ENCODE measurements around the gene INPP5J. TPM values are rescaled to one million over a fixed set of nuclear protein-coding genes. Genes with fewer than 3 reads are reported as not detected.

The INPP5J gene
- total and polyA plus RNA-seq, 2 experiments from 2014 or later: 19.8 to 26.0 TPM

GRCh38 chr22:31083377-31083768, 39.4 kb upstream of the INPP5J start:
- no peak for DNase-seq (ENCODE audit: low read depth in 1 of 2, low spot score in 1 of 2)
- Histone ChIP-seq H3K36me3 (no peaks in the 10 kb centered on the region), H3K27me3 (no peaks in the 10 kb centered on the region), H3K27ac (no peak overlapping the region), H3K9me3 (ENCODE audit: low read depth) (no peaks in the 10 kb centered on the region), H3K4me1 (ENCODE audit: low read depth) (no peaks in the 10 kb centered on the region), H3K4me3 (peak overlapping the region; percentile 37)
- TF ChIP-seq CTCF (IDR thresholded peaks at IDR 0.05; ENCODE audit: low read depth, low read length): no peak

GRCh38 chr22:31083923-31084810, 38.6 kb upstream of the INPP5J start:
- no peak for DNase-seq (ENCODE audit: low read depth in 1 of 2, low spot score in 1 of 2)
- no peaks in the 10 kb centered on the region for H3K27me3 ChIP-seq
- H3K4me1 ChIP-seq (ENCODE audit: low read depth): no peaks in the 10 kb centered on the region
- H3K36me3 ChIP-seq: no peaks in the 10 kb centered on the region
- peak overlapping the region; percentile 37 for H3K4me3 ChIP-seq
- no peaks in the 10 kb centered on the region for H3K9me3 ChIP-seq (ENCODE audit: low read depth)
- no peak for TF ChIP-seq CTCF (IDR thresholded peaks at IDR 0.05; ENCODE audit: low read depth, low read length)
- peak overlapping the region; percentile 94 for H3K27ac ChIP-seq

GRCh38 chr22:31084811-31085492, 37.8 kb upstream of the INPP5J start:
- Histone ChIP-seq H3K27ac (peak overlapping the region; percentile 94), H3K4me1 (ENCODE audit: low read depth) (no peaks in the 10 kb centered on the region), H3K9me3 (ENCODE audit: low read depth) (no peaks in the 10 kb centered on the region), H3K4me3 (peak overlapping the region; percentile 37), H3K27me3 (no peaks in the 10 kb centered on the region), H3K36me3 (no peaks in the 10 kb centered on the region)
- peak; percentile 90 for TF ChIP-seq CTCF (IDR thresholded peaks at IDR 0.05; ENCODE audit: low read depth, low read length)
- peak; percentile 91 to 93 for DNase-seq (ENCODE audit: low read depth in 1 of 2, low spot score in 1 of 2)

- H3K27ac ChIP-seq: peak overlapping the region; percentile 94
- H3K36me3 ChIP-seq: no peaks in the 10 kb centered on the region
- DNase-seq (ENCODE audit: low read depth in 1 of 2, low spot score in 1 of 2): peak in 1 of 2 donors; percentile 76
- H3K27me3 ChIP-seq: no peaks in the 10 kb centered on the region
- no peaks in the 10 kb centered on the region for H3K4me1 ChIP-seq (ENCODE audit: low read depth)
- no peaks in the 10 kb centered on the region for H3K9me3 ChIP-seq (ENCODE audit: low read depth)
- no peak for TF ChIP-seq CTCF (IDR thresholded peaks at IDR 0.05; ENCODE audit: low read depth, low read length)
- peak overlapping the region; percentile 37 for H3K4me3 ChIP-seq
Observed at GRCh38 chr22:31085493-31085824, 37.3 kb upstream of the INPP5J start.

- Histone ChIP-seq H3K9me3 (ENCODE audit: low read depth) (no peaks in the 10 kb centered on the region), H3K4me3 (no peak overlapping the region), H3K27me3 (no peaks in the 10 kb centered on the region), H3K27ac (no peak overlapping the region), H3K36me3 (no peaks in the 10 kb centered on the region), H3K4me1 (ENCODE audit: low read depth) (no peaks in the 10 kb centered on the region)
- no peak for TF ChIP-seq CTCF (IDR thresholded peaks at IDR 0.05; ENCODE audit: low read depth, low read length)
- DNase-seq (ENCODE audit: low read depth in 1 of 2, low spot score in 1 of 2): no peak
Observed at GRCh38 chr22:31085928-31086327, 36.8 kb upstream of the INPP5J start.

Measured in cardiac muscle cell (in vitro differentiated cells and primary cell).